Stimulated activated memory B cell treated with anti-CD40 and anti-IgM and Interleukin-4, amounts not matched to agents 10 μg/mL and 1 μg/mL and 100 μg/mL, for 72 hours (primary cell): ENCODE results near the gene DRAXIN.

Experiments used
- ATAC-seq: fragments of 150-1000 bp; cut with Tn5 transposase; 2 replicates; pipeline ENCODE4 v1.10.0; 2021
- H3K27ac Mint-ChIP-seq: one replicate; pipeline ENCODE4 v1.8.0; 2022; ENCODE audit warnings: mild to moderate bottlenecking, mixed read lengths
- H3K27me3 Mint-ChIP-seq: one replicate; pipeline ENCODE4 v1.8.0; 2022; ENCODE audit warnings: mixed read lengths
- H3K36me3 Mint-ChIP-seq: one replicate; pipeline ENCODE4 v1.8.0; 2022; ENCODE audit warnings: mixed read lengths
- H3K4me1 Mint-ChIP-seq: one replicate; pipeline ENCODE4 v1.8.0; 2022; ENCODE audit warnings: mixed read lengths
- H3K4me3 Mint-ChIP-seq: one replicate; pipeline ENCODE4 v1.8.0; 2022; ENCODE audit warnings: mild to moderate bottlenecking, moderate library complexity, mixed read lengths
- H3K9me3 Mint-ChIP-seq: one replicate; pipeline ENCODE4 v1.8.0; 2022; ENCODE audit warnings: mixed read lengths

DRAXIN gene

DNA sequence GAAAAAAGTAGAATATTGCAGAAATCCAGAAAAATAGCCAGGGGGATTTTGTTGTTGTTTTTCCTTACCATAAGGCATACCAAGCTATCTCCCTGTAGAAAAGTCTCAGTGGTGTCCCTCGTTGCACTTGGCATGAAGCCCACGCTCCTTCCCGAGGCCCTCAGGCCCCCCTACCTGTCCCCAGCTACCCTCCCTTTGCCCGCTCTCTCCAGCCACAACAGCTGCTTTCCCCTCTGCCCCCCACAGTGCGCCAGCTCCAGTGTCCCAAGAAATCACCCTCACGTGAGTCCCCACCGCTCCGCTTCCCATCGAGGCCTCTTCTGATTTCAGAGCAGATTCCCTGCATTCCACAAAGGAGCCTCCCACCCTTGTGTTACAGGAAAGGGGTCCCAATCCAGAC is 52.8 kb downstream of the DRAXIN start:
- Mint-ChIP-seq H3K9me3 (no peaks in the 10 kb centered on the region), H3K4me1 (peaks cover 29% of the 10 kb centered on the region), H3K4me3 (no peak overlapping the region), H3K27me3 (no peaks in the 10 kb centered on the region), H3K36me3 (peaks cover 20% of the 10 kb centered on the region), H3K27ac (no peak overlapping the region)
- no peak for ATAC-seq

DNA sequence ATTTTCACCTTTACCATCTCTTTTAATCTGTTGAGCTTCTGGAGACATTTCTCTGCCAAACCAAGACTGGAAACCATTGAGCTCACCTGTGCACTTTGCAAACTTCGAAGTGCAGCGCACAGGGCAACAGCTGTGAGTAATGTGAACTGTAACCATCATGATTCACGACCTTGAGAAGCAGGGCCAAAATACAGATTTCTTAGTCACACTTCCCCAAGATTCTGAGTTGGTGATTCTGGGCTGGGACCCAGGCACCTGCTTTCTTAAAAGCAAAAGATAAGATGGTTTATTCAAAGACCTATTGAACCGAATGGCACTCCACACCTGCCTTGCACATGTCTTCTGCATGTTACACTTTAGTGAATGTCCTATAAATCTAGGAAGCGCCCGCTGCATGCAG is 54.6 kb downstream of the DRAXIN start:
- ATAC-seq, result no peak
- Mint-ChIP-seq H3K9me3 (no peaks in the 10 kb centered on the region), H3K4me3 (no peak overlapping the region), H3K36me3 (peaks cover 31% of the 10 kb centered on the region), H3K27ac (peak overlapping the region; percentile 6), H3K27me3 (no peaks in the 10 kb centered on the region), H3K4me1 (peaks cover 17% of the 10 kb centered on the region)

GRCh38 chr1:11746795-11747487 is 55.4 kb downstream of the DRAXIN start:
- Mint-ChIP-seq H3K4me1 (peaks cover 13% of the 10 kb centered on the region), H3K4me3 (no peak overlapping the region), H3K9me3 (no peaks in the 10 kb centered on the region), H3K36me3 (peaks cover 31% of the 10 kb centered on the region), H3K27ac (peak overlapping the region; percentile 6), H3K27me3 (no peaks in the 10 kb centered on the region)
- ATAC-seq, result no peak

DNA sequence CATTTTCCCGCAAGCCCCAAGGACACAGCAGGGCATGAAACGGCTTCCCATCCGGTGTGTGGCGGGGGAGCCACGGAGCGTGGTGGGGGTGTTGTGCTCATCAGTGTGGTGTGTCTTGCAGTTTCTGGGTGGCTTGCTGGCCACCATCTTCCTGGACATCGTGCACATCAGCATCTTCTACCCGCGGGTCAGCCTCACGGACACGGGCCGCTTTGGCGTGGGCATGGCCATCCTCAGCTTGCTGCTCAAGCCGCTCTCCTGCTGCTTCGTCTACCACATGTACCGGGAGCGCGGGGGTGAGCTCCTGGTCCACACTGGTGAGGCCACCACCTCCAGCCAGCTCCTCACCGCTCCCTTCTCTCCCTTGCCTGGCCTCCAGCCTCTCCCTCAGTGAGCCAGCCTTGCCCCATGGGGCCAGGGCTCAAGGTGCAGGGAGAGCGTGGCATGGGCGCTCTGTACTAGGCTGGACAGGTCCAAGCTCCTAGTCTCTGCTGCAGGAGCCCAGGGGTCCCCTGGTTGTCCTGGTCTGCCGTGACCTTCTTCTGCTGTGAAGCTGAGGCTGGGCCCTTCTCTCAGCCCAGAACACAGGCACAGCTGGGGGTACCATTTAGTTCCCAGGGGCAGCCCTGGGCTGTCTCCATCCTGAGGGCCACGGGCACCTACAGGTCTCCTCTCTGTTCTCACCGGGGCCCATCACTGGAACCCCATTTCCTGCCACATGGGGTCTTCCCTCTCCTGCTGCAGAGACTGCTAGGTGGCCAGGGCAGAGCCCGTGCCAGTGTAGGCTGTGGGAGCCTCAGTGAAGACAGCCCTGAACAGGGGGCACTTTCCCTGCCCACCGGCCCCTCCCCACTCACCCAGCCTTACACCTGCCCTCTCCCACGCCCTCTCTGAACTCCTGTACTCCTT is 57.0 kb downstream of the DRAXIN start:
- ATAC-seq, result no peak
- Mint-ChIP-seq H3K36me3 (peaks cover 31% of the 10 kb centered on the region), H3K4me3 (no peak overlapping the region), H3K4me1 (peaks cover 6% of the 10 kb centered on the region), H3K27me3 (no peaks in the 10 kb centered on the region), H3K27ac (no peak overlapping the region), H3K9me3 (no peaks in the 10 kb centered on the region)

DNA sequence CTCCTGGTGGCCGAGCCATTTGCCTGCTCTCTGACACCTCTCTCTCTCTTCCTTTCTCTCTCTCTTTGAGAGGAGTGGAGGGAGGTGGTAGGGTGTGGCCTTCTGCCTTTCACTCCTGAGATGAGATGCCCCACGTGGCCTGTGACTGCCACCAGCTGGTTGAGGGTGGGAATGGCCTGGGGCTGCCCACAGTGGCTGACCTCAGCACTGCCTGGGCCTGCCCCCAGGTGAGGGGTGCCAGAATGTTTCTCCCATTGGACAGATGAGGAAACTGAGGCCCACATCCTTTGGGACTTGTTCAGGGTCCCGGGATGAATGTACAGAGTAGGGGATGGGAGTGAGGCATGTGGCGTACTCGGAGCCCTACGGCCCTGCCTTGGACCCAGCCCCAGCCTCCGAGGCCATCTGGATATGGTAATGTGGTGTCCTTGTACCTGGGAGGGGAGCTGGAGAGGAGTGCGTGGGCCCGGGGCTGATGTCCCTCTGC is 57.7 kb downstream of the DRAXIN start:
- Mint-ChIP-seq H3K27ac (no peak overlapping the region), H3K4me1 (peaks cover 6% of the 10 kb centered on the region), H3K4me3 (no peak overlapping the region), H3K27me3 (no peaks in the 10 kb centered on the region), H3K9me3 (no peaks in the 10 kb centered on the region), H3K36me3 (peaks cover 31% of the 10 kb centered on the region)
- no peak for ATAC-seq

- Mint-ChIP-seq H3K27ac (no peak overlapping the region), H3K36me3 (peaks cover 31% of the 10 kb centered on the region), H3K27me3 (no peaks in the 10 kb centered on the region), H3K4me3 (no peak overlapping the region), H3K4me1 (peaks cover 6% of the 10 kb centered on the region), H3K9me3 (no peaks in the 10 kb centered on the region)
- ATAC-seq, result no peak
Observed at GRCh38 chr1:11749996-11750395, 58.5 kb downstream of the DRAXIN start.

- Mint-ChIP-seq H3K36me3 (peaks cover 26% of the 10 kb centered on the region), H3K4me1 (peaks cover 6% of the 10 kb centered on the region), H3K27me3 (peaks cover 6% of the 10 kb centered on the region), H3K9me3 (no peaks in the 10 kb centered on the region), H3K27ac (no peak overlapping the region), H3K4me3 (no peak overlapping the region)
- no peak for ATAC-seq
Observed at GRCh38 chr1:11751087-11751486, 59.6 kb downstream of the DRAXIN start.

DNA sequence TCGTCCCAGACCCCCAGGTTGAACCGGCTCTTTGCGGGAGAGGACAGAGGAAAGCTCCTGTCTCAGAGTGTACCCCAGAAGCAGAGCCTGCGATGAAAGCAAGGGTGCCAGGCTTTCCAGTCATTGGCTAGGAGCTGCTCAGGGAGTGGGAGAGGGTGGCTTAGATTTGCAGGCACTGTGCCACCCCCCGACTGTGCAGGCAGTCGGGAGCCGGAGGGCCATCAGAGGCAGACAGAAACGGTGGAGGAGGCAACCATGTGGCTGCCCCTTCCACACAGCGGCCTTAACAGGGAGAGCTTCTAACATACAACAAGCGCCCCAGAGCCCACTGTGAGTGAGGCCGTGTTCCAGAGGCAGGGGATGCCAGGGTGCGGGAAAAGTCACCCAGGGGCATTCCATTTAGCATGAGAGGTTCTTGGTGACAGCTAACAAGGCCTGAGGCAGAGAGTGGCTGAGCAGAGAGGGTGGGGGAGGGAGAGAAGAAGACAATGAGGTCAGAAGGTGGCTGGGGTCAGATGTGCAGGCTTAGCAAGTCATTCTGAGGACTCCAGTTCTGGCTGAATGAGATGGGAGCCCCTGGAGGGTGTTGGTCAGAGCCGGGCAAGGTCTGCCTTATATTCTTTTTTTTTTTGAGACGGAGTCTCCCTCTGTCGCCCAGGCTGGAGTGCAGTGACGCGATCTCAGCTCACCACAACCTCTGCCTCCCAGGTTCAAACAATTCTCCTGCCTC is 61.0 kb downstream of the DRAXIN start:
- Mint-ChIP-seq H3K27me3 (peaks cover 21% of the 10 kb centered on the region), H3K9me3 (no peaks in the 10 kb centered on the region), H3K4me3 (no peak overlapping the region), H3K4me1 (peaks cover 6% of the 10 kb centered on the region), H3K36me3 (peaks cover 18% of the 10 kb centered on the region), H3K27ac (no peak overlapping the region)
- ATAC-seq, result no peak

DNA sequence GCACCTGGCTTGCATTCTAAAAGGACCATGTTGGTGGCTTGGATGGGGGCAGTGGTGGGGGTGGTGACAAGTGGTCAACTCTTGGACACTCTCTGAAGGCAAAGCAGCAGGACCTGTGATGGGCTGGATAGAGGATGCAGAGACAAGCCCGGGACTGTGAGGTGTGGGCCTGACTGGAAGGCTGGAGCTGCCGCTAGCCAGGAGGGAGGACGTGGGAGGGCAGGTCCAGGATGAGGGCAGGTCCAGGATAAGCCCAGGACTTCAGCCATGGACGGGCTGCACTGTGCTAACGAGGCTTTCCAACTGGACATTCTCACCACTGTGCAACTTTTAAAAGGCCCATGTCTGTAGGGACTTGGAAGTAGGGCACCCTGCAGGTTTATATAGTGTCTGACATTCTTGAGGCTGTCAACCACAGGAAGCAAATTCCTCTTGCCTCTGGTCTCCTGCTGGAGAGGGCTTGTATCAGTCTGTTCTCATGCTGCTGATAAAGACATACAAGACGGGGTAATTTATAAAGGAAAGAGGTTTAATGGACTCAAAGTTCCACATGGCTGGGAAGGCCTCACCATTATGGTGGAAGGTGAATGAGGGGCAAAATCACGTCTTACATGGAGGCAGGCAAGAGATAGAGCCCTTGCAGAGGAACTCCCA is 62.2 kb downstream of the DRAXIN start:
- Mint-ChIP-seq H3K27ac (no peak overlapping the region), H3K9me3 (no peaks in the 10 kb centered on the region), H3K4me1 (peaks cover 6% of the 10 kb centered on the region), H3K27me3 (peaks cover 29% of the 10 kb centered on the region), H3K4me3 (no peak overlapping the region), H3K36me3 (peaks cover 17% of the 10 kb centered on the region)
- no peak for ATAC-seq

- H3K27me3 Mint-ChIP-seq, result peaks cover 52% of the 10 kb centered on the region
- H3K9me3 Mint-ChIP-seq, result no peaks in the 10 kb centered on the region
- H3K27ac Mint-ChIP-seq, result no peak overlapping the region
- H3K4me1 Mint-ChIP-seq, result no peaks in the 10 kb centered on the region
- no peak overlapping the region for H3K4me3 Mint-ChIP-seq
- no peaks in the 10 kb centered on the region for H3K36me3 Mint-ChIP-seq
- ATAC-seq, result no peak
Observed at GRCh38 chr1:11757047-11757446, 65.5 kb downstream of the DRAXIN start.

GRCh38 chr1:11759791-11760190 is 68.3 kb downstream of the DRAXIN start:
- no peaks in the 10 kb centered on the region for H3K4me1 Mint-ChIP-seq
- no peaks in the 10 kb centered on the region for H3K9me3 Mint-ChIP-seq
- no peak overlapping the region for H3K27ac Mint-ChIP-seq
- no peaks in the 10 kb centered on the region for H3K36me3 Mint-ChIP-seq
- H3K4me3 Mint-ChIP-seq, result no peak overlapping the region
- ATAC-seq, result no peak
- H3K27me3 Mint-ChIP-seq, result peaks cover 75% of the 10 kb centered on the region

DNA sequence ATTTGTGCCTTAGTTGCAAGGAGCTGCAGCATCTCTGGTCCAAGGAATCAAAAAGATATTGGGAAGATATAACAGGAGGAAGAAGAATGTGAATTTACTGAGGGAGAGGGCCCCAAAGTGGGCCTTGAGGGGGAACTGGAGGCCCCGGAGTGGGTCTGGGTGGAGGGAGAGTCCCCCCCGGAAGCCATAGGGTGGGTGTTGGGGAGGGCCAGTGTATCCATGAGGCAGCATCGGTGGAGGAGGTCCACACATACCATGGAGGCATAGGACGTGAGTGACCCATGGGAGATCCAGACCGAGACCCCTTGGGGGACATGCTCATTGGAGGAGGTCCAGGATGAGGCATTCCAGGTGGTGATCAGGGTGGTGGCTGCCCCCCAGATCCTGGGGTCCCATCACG is 69.8 kb downstream of the DRAXIN start:
- ATAC-seq, result no peak
- Mint-ChIP-seq H3K9me3 (no peaks in the 10 kb centered on the region), H3K36me3 (no peaks in the 10 kb centered on the region), H3K27me3 (peaks cover 76% of the 10 kb centered on the region), H3K4me1 (no peaks in the 10 kb centered on the region), H3K27ac (no peak overlapping the region), H3K4me3 (no peak overlapping the region)

DNA sequence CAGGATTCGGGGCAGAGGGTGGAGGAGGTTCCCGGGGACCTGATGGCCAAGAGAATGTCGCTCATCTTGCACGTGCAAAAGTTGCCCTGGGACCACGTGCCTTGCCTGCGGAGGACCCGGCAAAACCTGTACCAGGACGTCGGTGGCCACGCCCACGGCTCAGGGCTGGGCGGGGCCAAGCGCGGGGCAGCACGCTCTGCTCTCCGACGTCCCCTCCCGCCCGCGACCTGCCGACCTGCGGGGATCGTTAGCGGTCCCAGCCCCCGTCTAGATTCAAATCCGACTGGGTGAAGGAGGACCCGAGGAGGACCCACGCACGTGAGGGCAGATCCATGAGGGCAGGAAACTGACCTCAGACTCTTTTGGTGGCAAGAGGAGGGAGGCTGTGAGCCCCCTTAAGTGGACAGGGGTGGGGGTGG is 70.5 kb downstream of the DRAXIN start, which contains the start of gene C1orf167:
Gene C1orf167, plus strand, starts transcription at position 206 of the 419 bp plus-strand sequence. CDS start 2,208 bp downstream, outside the sequence.
- Mint-ChIP-seq H3K27me3 (peaks cover 69% of the 10 kb centered on the region), H3K4me1 (no peaks in the 10 kb centered on the region), H3K27ac (no peak within 1 kb of the TSS), H3K36me3 (no peaks in the 10 kb centered on the region), H3K4me3 (no peak within 1 kb of the TSS), H3K9me3 (no peaks in the 10 kb centered on the region)
- no peak for ATAC-seq

GRCh38 chr1:11764115-11764514 is 72.6 kb downstream of the DRAXIN start:
- Mint-ChIP-seq H3K9me3 (no peaks in the 10 kb centered on the region), H3K36me3 (no peaks in the 10 kb centered on the region), H3K4me1 (no peaks in the 10 kb centered on the region), H3K4me3 (no peak overlapping the region), H3K27me3 (peaks cover 55% of the 10 kb centered on the region), H3K27ac (no peak overlapping the region)
- no peak for ATAC-seq

- Mint-ChIP-seq H3K27ac (no peak overlapping the region), H3K27me3 (peaks cover 55% of the 10 kb centered on the region), H3K4me3 (no peak overlapping the region), H3K36me3 (no peaks in the 10 kb centered on the region), H3K4me1 (no peaks in the 10 kb centered on the region), H3K9me3 (no peaks in the 10 kb centered on the region)
- no peak for ATAC-seq
Observed at GRCh38 chr1:11764519-11764918, 73.0 kb downstream of the DRAXIN start.
